Measurements from ENCODE around the gene WASF2.

GRCh38 chr1:27507960-27508665, 18.1 kb upstream of the WASF2 start:
- TF ChIP-seq EZH2 (IDR thresholded peaks at IDR 0.05; ENCODE audit: borderline replicate concordance, low read length) (no peak), CTCF (IDR thresholded peaks at IDR 0.05; ENCODE audit: low read length) (peak; percentile 57)

Data from OCI-LY1 (cell line).